GM12878 (cell line): ENCODE data around the gene SOX4. TPM values are rescaled to one million over a fixed set of nuclear protein-coding genes. Genes with fewer than 3 reads are reported as not detected.
A peak's percentile ranks its signal among the peaks of the same experiment; 100 is the strongest.

ENCODE experiments used
- ATF2 ChIP-seq: IDR thresholded peaks from 2 replicates; pipeline ENCODE4 v1.6.1; 2012; ENCODE audit warnings: low read length, inconsistent platforms
- BMI1 ChIP-seq: fragments of 450-650 bp; IDR thresholded peaks from 2 replicates; pipeline ENCODE4 v1.6.1; 2016; ENCODE audit warnings: mild to moderate bottlenecking, moderate library complexity, borderline replicate concordance
- CREB1 ChIP-seq: IDR thresholded peaks from 2 replicates; pipeline ENCODE4 v1.6.1; 2012; ENCODE audit warnings: low read depth, mild to moderate bottlenecking, inconsistent platforms
- DPF2 ChIP-seq: fragments of 450-650 bp; IDR thresholded peaks from 2 replicates; pipeline ENCODE4 v1.6.1; 2017; ENCODE audit warnings: mild to moderate bottlenecking
- EP300 ChIP-seq, 2 experiments: fragments of 150-350 bp in 1 of 2; IDR thresholded peaks; 2 replicates each; pipeline ENCODE4 v1.6.1; 2011 to 2012; ENCODE audit warnings: low read depth in 2 of 2, low read length in 2 of 2, borderline replicate concordance in 1 of 2, improper control_type of control experiment in 1 of 2, inconsistent platforms in 1 of 2; ENCODE audit not compliant: control insufficient read depth in 1 of 2
- EZH2 ChIP-seq: IDR thresholded peaks from 2 replicates; pipeline ENCODE4 v1.6.1; 2012; ENCODE audit warnings: low read depth, mild to moderate bottlenecking, control low read depth, inconsistent platforms, low read length, borderline replicate concordance; ENCODE audit not compliant: control insufficient read depth
- GATAD2B ChIP-seq: fragments of 450-650 bp; conservative IDR thresholded peaks from 2 replicates; pipeline ENCODE4 v1.6.1; 2017; ENCODE audit warnings: low read depth, mild to moderate bottlenecking, moderate library complexity
- HCFC1 ChIP-seq: fragments of 150-350 bp; IDR thresholded peaks from 2 replicates; pipeline ENCODE4 v1.6.1; 2014; ENCODE audit warnings: low read length
- HDAC2 ChIP-seq: fragments of 200-600 bp; sonication (generic); IDR thresholded peaks from 2 replicates; pipeline ENCODE4 v1.6.1; 2017
- HDAC6 ChIP-seq: fragments of 200-600 bp; sonication (generic); IDR thresholded peaks from one replicate; pipeline ENCODE4 v1.8.0; 2017; ENCODE audit warnings: antibody characterized with exemption; ENCODE audit not compliant: unreplicated experiment
- KAT2A ChIP-seq: conservative IDR thresholded peaks from 2 replicates; pipeline ENCODE4 v1.6.1; 2011; ENCODE audit warnings: low read depth, low read length; ENCODE audit not compliant: control insufficient read depth
- MEF2B ChIP-seq: fragments of 450-650 bp; IDR thresholded peaks from 2 replicates; pipeline ENCODE4 v1.6.1; 2018; ENCODE audit warnings: mild to moderate bottlenecking, moderate library complexity; ENCODE audit not compliant: partially characterized antibody, poor library complexity, severe bottlenecking
- MYB ChIP-seq: fragments of 150-350 bp; IDR thresholded peaks from 2 replicates; pipeline ENCODE4 v1.6.1; 2014; ENCODE audit warnings: mild to moderate bottlenecking, low read depth, low read length, borderline replicate concordance
- NKRF ChIP-seq: fragments of 450-650 bp; conservative IDR thresholded peaks from 2 replicates; pipeline ENCODE4 v1.6.1; 2017; ENCODE audit warnings: mild to moderate bottlenecking, moderate library complexity
- RB1 ChIP-seq: fragments of 450-650 bp; formaldehyde crosslinking; IDR thresholded peaks from 2 replicates; pipeline ENCODE4 v1.6.1; 2017; ENCODE audit warnings: mild to moderate bottlenecking, borderline replicate concordance
- RFX5 ChIP-seq: IDR thresholded peaks from 2 replicates; pipeline ENCODE4 v1.6.1; 2011; ENCODE audit warnings: low read depth, low read length, improper control_type of control experiment
- RUNX3 ChIP-seq: IDR thresholded peaks from 2 replicates; pipeline ENCODE4 v1.6.1; 2012; ENCODE audit warnings: low read length, inconsistent platforms
- SMARCA5 ChIP-seq: fragments of 450-650 bp; IDR thresholded peaks from 2 replicates; pipeline ENCODE4 v1.6.1; 2017; ENCODE audit warnings: mild to moderate bottlenecking
- STAT3 ChIP-seq: IDR thresholded peaks from 2 replicates; pipeline ENCODE4 v1.6.1; 2011; ENCODE audit warnings: low read depth, low read length, improper control_type of control experiment
- TCF7 ChIP-seq: IDR thresholded peaks from 2 replicates; pipeline ENCODE4 v1.6.1; 2014; ENCODE audit warnings: antibody characterized with exemption, borderline replicate concordance
- YBX1 ChIP-seq: fragments of 450-650 bp; IDR thresholded peaks from 2 replicates; pipeline ENCODE4 v1.6.1; 2016; ENCODE audit warnings: antibody characterized with exemption
- ZNF207 ChIP-seq: fragments of 450-650 bp; IDR thresholded peaks from 2 replicates; pipeline ENCODE4 v1.6.1; 2014; ENCODE audit warnings: antibody characterized with exemption, mild to moderate bottlenecking, borderline replicate concordance
- ZNF217 ChIP-seq: fragments of 450-650 bp; IDR thresholded peaks from 2 replicates; pipeline ENCODE4 v1.6.1; 2017; ENCODE audit warnings: antibody characterized with exemption, mild to moderate bottlenecking
- polyA plus RNA-seq, 11 experiments: library from polyadenylated mRNA; depleted of rRNA in 4 of 11; unstranded in 6 of 11; stranded (reverse) in 5 of 11; fragments of >200 nt; fragmentation: Nextera tagmentation in 4 of 11; fragmentation: Illumina TruSeq in 1 of 11; extraction: Ambion mirVana in 4 of 11; extraction: Trizol in 1 of 11; gene quantifications; 1 replicate in 1 of 11; 2 replicates in 10 of 11; pipeline versions ENCODE4 v1.2.1 to v1.2.3, GENCODE V29; 2011 to 2016; ENCODE audit warnings: inconsistent platforms in 2 of 11, missing spikeins in 2 of 11, low read depth in 1 of 11
- total RNA-seq, 4 experiments: library from RNA; depleted of rRNA in 3 of 4; stranded (reverse); fragments of >200 nt in 3 of 4; fragmentation: Illumina TruSeq in 1 of 4; extraction: Trizol in 1 of 4; gene quantifications; 2 replicates each; pipeline versions ENCODE4 v1.2.1 to v1.2.3, GENCODE V29; 2013 to 2021
- TF ChIP-seq, protein P1 (sequence below): fragments of 450-650 bp; IDR thresholded peaks from 2 replicates; pipeline ENCODE4 v1.6.1; 2016; ENCODE audit warnings: mild to moderate bottlenecking
- TF ChIP-seq, protein P2 (sequence below): IDR thresholded peaks from 2 replicates; pipeline ENCODE4 v1.6.1; 2011; ENCODE audit warnings: borderline replicate concordance, low read depth, mild to moderate bottlenecking, moderate library complexity, mixed read lengths, low read length; ENCODE audit not compliant: insufficient read depth; ENCODE audit errors: extremely low read length

The SOX4 gene
- total and polyA plus RNA-seq, 10 of the 15 experiments (the other 5 are each of a cell fraction or from before 2014, with no cell fraction given), result 16.8 to 119 (median 26.5) TPM

GRCh38 chr6:21588481-21589351 lies 4.8 kb upstream of the SOX4 start (continued):
- no peak for TF ChIP-seq ATF2
- no peak for TF ChIP-seq STAT3
- TF ChIP-seq RFX5, result peak; percentile 5; the same call in 1 of the 2 replicates
- TF ChIP-seq, protein P1, sequence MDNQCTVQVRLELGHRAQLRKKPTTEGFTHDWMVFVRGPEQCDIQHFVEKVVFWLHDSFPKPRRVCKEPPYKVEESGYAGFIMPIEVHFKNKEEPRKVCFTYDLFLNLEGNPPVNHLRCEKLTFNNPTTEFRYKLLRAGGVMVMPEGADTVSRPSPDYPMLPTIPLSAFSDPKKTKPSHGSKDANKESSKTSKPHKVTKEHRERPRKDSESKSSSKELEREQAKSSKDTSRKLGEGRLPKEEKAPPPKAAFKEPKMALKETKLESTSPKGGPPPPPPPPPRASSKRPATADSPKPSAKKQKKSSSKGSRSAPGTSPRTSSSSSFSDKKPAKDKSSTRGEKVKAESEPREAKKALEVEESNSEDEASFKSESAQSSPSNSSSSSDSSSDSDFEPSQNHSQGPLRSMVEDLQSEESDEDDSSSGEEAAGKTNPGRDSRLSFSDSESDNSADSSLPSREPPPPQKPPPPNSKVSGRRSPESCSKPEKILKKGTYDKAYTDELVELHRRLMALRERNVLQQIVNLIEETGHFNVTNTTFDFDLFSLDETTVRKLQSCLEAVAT, result peak; percentile 40; the same call in 1 of the 2 replicates
- TF ChIP-seq BMI1, result no peak
- 0 out of 2 replicates have a peak, but pooled peaks have one; percentile 9 for TF ChIP-seq DPF2
- TF ChIP-seq, protein P2, sequence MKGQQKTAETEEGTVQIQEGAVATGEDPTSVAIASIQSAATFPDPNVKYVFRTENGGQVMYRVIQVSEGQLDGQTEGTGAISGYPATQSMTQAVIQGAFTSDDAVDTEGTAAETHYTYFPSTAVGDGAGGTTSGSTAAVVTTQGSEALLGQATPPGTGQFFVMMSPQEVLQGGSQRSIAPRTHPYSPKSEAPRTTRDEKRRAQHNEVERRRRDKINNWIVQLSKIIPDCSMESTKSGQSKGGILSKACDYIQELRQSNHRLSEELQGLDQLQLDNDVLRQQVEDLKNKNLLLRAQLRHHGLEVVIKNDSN, result no peak
- no peak for TF ChIP-seq ZNF217
- TF ChIP-seq TCF7, result no peak
- no peak for TF ChIP-seq EP300 (IDR thresholded peaks at IDR 0.05; ENCODE audit: borderline replicate concordance in 1 of 2, control insufficient read depth in 1 of 2, low read depth in 2 of 2, low read length in 2 of 2)
- 0 out of 2 replicates have a peak, but pooled peaks have one; percentile 5 for TF ChIP-seq RUNX3
- no peak for TF ChIP-seq KAT2A
- no peak; the same call in 1 of the 2 replicates for TF ChIP-seq GATAD2B
- TF ChIP-seq MYB, result no peak
- no peak for TF ChIP-seq HCFC1
- no peak for TF ChIP-seq MEF2B
- no peak for TF ChIP-seq ZNF207
- peak; percentile 17 for TF ChIP-seq NKRF
- no peak for TF ChIP-seq HDAC6
- TF ChIP-seq EZH2, result no peak
- peak; percentile 39; the same call in 1 of the 2 replicates for TF ChIP-seq CREB1
- no peak for TF ChIP-seq HDAC2
- TF ChIP-seq YBX1, result no peak
- TF ChIP-seq SMARCA5, result no peak
- TF ChIP-seq RB1, result no peak
